MM.1S (cell line): ENCODE measurements around the gene ARHGEF10L.

Experiments
- EZH2 ChIP-seq: fragments of 300-600 bp; sonication (generic); optimal IDR thresholded peaks from 2 replicates; pipeline ENCODE3; 2017; ENCODE audit warnings: low read depth, mild to moderate bottlenecking, antibody characterized with exemption, low read length, mixed read lengths
- EZH2phosphoT487 ChIP-seq: fragments of 300-600 bp; sonication (generic); IDR thresholded peaks from 2 replicates; pipeline ENCODE4 v1.6.1; 2018; ENCODE audit warnings: antibody characterized with exemption, low read length
- TF ChIP-seq, protein P1 (sequence below): fragments of 300-600 bp; sonication (generic); IDR thresholded peaks from 2 replicates; pipeline ENCODE4 v1.5.1; 2016; ENCODE audit warnings: antibody characterized with exemption, low read length, mixed read lengths

- TF ChIP-seq EZH2 (no peak), EZH2phosphoT487 (no peak)
- TF ChIP-seq, protein P1, sequence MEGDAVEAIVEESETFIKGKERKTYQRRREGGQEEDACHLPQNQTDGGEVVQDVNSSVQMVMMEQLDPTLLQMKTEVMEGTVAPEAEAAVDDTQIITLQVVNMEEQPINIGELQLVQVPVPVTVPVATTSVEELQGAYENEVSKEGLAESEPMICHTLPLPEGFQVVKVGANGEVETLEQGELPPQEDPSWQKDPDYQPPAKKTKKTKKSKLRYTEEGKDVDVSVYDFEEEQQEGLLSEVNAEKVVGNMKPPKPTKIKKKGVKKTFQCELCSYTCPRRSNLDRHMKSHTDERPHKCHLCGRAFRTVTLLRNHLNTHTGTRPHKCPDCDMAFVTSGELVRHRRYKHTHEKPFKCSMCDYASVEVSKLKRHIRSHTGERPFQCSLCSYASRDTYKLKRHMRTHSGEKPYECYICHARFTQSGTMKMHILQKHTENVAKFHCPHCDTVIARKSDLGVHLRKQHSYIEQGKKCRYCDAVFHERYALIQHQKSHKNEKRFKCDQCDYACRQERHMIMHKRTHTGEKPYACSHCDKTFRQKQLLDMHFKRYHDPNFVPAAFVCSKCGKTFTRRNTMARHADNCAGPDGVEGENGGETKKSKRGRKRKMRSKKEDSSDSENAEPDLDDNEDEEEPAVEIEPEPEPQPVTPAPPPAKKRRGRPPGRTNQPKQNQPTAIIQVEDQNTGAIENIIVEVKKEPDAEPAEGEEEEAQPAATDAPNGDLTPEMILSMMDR, result no peak
Measured at GRCh38 chr1:17596651-17597509, 57.4 kb downstream of the ARHGEF10L start.
